ENCODE data around the gene SLC9A8.

- TF ChIP-seq, protein P1, sequence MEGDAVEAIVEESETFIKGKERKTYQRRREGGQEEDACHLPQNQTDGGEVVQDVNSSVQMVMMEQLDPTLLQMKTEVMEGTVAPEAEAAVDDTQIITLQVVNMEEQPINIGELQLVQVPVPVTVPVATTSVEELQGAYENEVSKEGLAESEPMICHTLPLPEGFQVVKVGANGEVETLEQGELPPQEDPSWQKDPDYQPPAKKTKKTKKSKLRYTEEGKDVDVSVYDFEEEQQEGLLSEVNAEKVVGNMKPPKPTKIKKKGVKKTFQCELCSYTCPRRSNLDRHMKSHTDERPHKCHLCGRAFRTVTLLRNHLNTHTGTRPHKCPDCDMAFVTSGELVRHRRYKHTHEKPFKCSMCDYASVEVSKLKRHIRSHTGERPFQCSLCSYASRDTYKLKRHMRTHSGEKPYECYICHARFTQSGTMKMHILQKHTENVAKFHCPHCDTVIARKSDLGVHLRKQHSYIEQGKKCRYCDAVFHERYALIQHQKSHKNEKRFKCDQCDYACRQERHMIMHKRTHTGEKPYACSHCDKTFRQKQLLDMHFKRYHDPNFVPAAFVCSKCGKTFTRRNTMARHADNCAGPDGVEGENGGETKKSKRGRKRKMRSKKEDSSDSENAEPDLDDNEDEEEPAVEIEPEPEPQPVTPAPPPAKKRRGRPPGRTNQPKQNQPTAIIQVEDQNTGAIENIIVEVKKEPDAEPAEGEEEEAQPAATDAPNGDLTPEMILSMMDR (IDR thresholded peaks at IDR 0.05): no peak
- TF ChIP-seq EZH2 (IDR thresholded peaks at IDR 0.05): no peak
- TF ChIP-seq EZH2phosphoT487 (IDR thresholded peaks at IDR 0.05): no peak
These were observed 67.5 kb downstream of the SLC9A8 start for GRCh38 chr20:49880177-49880576.
